Measurements from ENCODE around the gene KIAA0319L. TPM values are rescaled to one million over a fixed set of nuclear protein-coding genes. Genes with fewer than 3 reads are reported as not detected.
"Not testable (repeated sequence)": the region's sequence is repeated elsewhere in the genome, so short reads cannot be mapped to it uniquely, and the experiment has no call there.

The KIAA0319L gene
- total and polyA plus RNA-seq, 2 experiments from 2014 or later = 56.7 to 77.3 TPM

- Histone ChIP-seq H3K27me3 (no peaks in the 10 kb centered on the region), H3K4me1 (ENCODE audit: low read depth) (no peaks in the 10 kb centered on the region), H3K36me3 (no peaks in the 10 kb centered on the region), H3K9me3 (ENCODE audit: low read depth) (no peaks in the 10 kb centered on the region), H3K4me3 (no peak overlapping the region), H3K27ac (no peak overlapping the region)
- no peak for DNase-seq (ENCODE audit: low read depth in 1 of 2, low spot score in 1 of 2)
- no peak for TF ChIP-seq CTCF (IDR thresholded peaks at IDR 0.05; ENCODE audit: low read depth, low read length)
Observed at GRCh38 chr1:35589516-35590427, 32.6 kb upstream of the KIAA0319L start.

GRCh38 chr1:35588197-35588910, 31.2 kb upstream of the KIAA0319L start:
- no peak for DNase-seq (ENCODE audit: low read depth in 1 of 2, low spot score in 1 of 2)
- Histone ChIP-seq H3K4me1 (ENCODE audit: low read depth) (no peaks in the 10 kb centered on the region), H3K4me3 (no peak overlapping the region), H3K9me3 (ENCODE audit: low read depth) (no peaks in the 10 kb centered on the region), H3K27ac (no peak overlapping the region), H3K27me3 (no peaks in the 10 kb centered on the region), H3K36me3 (no peaks in the 10 kb centered on the region)
- TF ChIP-seq CTCF (IDR thresholded peaks at IDR 0.05; ENCODE audit: low read depth, low read length) = no peak

- H3K36me3 ChIP-seq = no peaks in the 10 kb centered on the region
- no peaks in the 10 kb centered on the region for H3K9me3 ChIP-seq (ENCODE audit: low read depth)
- H3K4me3 ChIP-seq = no peak overlapping the region
- no peak overlapping the region for H3K27ac ChIP-seq
- TF ChIP-seq CTCF (IDR thresholded peaks at IDR 0.05; ENCODE audit: low read depth, low read length) = no peak
- no peaks in the 10 kb centered on the region for H3K27me3 ChIP-seq
- H3K4me1 ChIP-seq (ENCODE audit: low read depth) = no peaks in the 10 kb centered on the region
- no peak for DNase-seq (ENCODE audit: low read depth in 1 of 2, low spot score in 1 of 2)
Observed at GRCh38 chr1:35587736-35588135, 30.5 kb upstream of the KIAA0319L start.

GRCh38 chr1:35586808-35587207, 29.6 kb upstream of the KIAA0319L start:
- peaks cover 2% of the 10 kb centered on the region for H3K27me3 ChIP-seq
- no peak for DNase-seq (ENCODE audit: low read depth in 1 of 2, low spot score in 1 of 2)
- TF ChIP-seq CTCF (IDR thresholded peaks at IDR 0.05; ENCODE audit: low read depth, low read length) = no peak
- H3K36me3 ChIP-seq = no peaks in the 10 kb centered on the region
- no peak overlapping the region for H3K27ac ChIP-seq
- no peaks in the 10 kb centered on the region for H3K4me1 ChIP-seq (ENCODE audit: low read depth)
- no peaks in the 10 kb centered on the region for H3K9me3 ChIP-seq (ENCODE audit: low read depth)
- no peak overlapping the region for H3K4me3 ChIP-seq

GRCh38 chr1:35585805-35586204, 28.6 kb upstream of the KIAA0319L start:
- H3K27ac ChIP-seq; H3K4me3 ChIP-seq; H3K4me1 ChIP-seq (ENCODE audit: low read depth): not testable (repeated sequence)

GRCh38 chr1:35585281-35585680, 28.1 kb upstream of the KIAA0319L start:
- peaks cover 7% of the 10 kb centered on the region for H3K27me3 ChIP-seq
- H3K4me3 ChIP-seq = no peak overlapping the region
- H3K4me1 ChIP-seq (ENCODE audit: low read depth) = no peaks in the 10 kb centered on the region
- TF ChIP-seq CTCF (IDR thresholded peaks at IDR 0.05; ENCODE audit: low read depth, low read length) = no peak
- H3K36me3 ChIP-seq = no peaks in the 10 kb centered on the region
- H3K9me3 ChIP-seq (ENCODE audit: low read depth) = no peaks in the 10 kb centered on the region
- H3K27ac ChIP-seq = no peak overlapping the region
- no peak for DNase-seq (ENCODE audit: low read depth in 1 of 2, low spot score in 1 of 2)

More at GRCh38 chr1:35585805-35586204, 28.6 kb upstream of the KIAA0319L start:
- DNase-seq (ENCODE audit: low read depth in 1 of 2, low spot score in 1 of 2); H3K36me3 ChIP-seq; H3K27me3 ChIP-seq; H3K9me3 ChIP-seq (ENCODE audit: low read depth): not testable (repeated sequence)

GRCh38 chr1:35581621-35582020, 24.4 kb upstream of the KIAA0319L start:
- not testable (repeated sequence) for H3K4me1 ChIP-seq (ENCODE audit: low read depth); H3K36me3 ChIP-seq; DNase-seq (ENCODE audit: low read depth in 1 of 2, low spot score in 1 of 2); H3K4me3 ChIP-seq; H3K9me3 ChIP-seq (ENCODE audit: low read depth); H3K27ac ChIP-seq
- peaks cover 39% of the 10 kb centered on the region for H3K27me3 ChIP-seq
